ENCODE measurements around the gene PDGFB. TPM values are rescaled to one million over a fixed set of nuclear protein-coding genes. Genes with fewer than 3 reads are reported as not detected.

Gene PDGFB
- total RNA-seq, 1 donor from 2014 or later, result 79.6 TPM

DNA sequence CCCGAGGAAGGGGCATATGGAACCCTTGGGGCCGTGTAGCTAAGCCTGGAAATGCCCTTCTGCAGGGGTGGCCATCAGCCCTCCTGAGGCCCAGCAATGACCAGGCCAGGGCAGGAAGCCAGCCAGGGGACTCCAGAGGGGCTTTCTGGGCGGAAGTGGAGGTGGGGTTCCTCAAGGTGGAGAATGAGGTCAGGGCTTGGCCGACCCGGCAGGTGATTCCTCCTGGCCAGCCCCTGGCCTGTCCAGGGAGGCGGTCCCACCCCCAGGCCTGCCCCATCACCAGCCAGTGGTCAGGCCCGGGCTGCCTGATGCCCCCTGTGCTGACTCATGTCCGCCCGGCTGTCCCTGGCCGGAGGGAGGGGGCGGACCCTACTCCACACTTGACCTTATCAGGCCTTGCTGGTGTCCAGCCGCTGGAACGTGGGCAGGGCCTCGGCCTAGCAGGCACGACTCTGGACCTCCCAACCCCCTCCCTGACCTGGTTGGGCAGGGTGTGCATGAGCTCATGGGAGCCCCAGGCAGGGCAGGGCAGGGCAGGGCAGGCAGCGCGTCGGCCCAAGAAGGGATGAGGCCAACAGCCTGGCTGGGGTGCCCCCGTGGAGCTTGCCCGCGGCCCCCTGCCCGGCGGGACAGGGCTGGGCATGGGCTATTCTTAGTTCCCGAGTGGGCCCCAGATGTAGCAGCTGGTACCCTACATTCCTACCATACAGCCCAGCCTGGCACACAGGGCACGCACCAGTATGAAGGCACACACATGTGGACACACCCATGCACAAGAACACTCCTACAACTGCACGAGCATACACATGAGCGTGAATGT is 38.8 kb upstream of the PDGFB start:
- TF ChIP-seq, protein P1, sequence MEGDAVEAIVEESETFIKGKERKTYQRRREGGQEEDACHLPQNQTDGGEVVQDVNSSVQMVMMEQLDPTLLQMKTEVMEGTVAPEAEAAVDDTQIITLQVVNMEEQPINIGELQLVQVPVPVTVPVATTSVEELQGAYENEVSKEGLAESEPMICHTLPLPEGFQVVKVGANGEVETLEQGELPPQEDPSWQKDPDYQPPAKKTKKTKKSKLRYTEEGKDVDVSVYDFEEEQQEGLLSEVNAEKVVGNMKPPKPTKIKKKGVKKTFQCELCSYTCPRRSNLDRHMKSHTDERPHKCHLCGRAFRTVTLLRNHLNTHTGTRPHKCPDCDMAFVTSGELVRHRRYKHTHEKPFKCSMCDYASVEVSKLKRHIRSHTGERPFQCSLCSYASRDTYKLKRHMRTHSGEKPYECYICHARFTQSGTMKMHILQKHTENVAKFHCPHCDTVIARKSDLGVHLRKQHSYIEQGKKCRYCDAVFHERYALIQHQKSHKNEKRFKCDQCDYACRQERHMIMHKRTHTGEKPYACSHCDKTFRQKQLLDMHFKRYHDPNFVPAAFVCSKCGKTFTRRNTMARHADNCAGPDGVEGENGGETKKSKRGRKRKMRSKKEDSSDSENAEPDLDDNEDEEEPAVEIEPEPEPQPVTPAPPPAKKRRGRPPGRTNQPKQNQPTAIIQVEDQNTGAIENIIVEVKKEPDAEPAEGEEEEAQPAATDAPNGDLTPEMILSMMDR (conservative IDR thresholded peaks at IDR 0.05; ENCODE audit: low read depth, low read length), result no peak
- DNase-seq (ENCODE audit: low read depth), result no peak
- H3K4me3 ChIP-seq (ENCODE audit: low read depth, low read length), result no peak overlapping the region

DNA sequence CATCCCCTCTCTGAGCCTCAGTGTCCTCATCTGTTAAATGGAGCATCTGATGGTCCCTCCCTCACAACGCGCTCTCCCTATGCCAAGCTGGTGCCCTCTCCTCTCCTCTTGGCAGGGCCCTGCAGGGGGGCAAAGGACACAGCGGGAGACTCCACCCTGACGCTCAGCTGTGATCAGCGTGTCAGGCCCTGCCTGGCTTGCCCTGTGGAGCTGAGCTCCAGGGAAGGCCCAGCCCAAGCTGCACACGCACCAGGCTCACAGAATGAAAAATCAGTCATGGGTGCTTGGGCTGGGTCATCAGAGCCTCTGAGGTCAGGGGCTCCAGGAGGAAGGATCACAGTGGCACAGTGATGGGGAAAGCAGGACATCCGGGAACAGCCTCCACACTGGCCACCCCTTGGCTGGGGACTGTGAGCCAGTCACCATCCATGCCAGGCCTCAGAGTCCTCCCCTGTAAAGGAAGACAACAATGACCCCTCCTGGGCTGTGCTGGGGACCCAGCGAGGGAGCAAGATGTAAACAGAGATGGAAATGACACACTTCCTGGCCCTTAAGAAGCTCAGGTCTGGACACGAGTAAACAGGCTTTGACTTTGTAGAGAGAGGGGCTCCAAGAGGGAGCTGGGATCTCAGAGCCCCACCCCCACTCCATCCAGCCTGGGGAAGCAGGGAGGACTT is 38.0 kb upstream of the PDGFB start:
- TF ChIP-seq, protein P1 (conservative IDR thresholded peaks at IDR 0.05; ENCODE audit: low read depth, low read length), result peak; percentile 27
- DNase-seq (ENCODE audit: low read depth), result no peak
- no peak overlapping the region for H3K4me3 ChIP-seq (ENCODE audit: low read depth, low read length)

DNA sequence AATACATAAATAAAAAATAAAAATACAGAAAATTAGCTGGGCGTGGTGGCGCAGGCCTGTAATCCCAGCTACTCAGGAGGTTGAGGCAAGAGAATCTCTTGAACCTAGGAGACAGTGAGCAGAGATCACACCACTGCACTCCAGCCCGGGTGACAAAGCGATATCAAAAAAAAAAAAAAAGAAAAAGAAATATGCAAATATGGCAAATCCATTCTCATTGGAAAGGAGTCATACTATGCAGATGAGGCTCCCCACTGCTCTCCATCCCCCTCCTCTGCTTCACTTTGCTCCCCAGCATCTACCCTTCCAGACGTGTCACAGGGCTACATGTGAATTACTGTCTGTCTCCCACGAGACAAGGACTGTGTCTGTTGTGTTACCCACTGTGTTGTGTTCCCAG is 36.3 kb upstream of the PDGFB start:
- TF ChIP-seq, protein P1 (conservative IDR thresholded peaks at IDR 0.05; ENCODE audit: low read depth, low read length), result no peak
- no peak overlapping the region for H3K4me3 ChIP-seq (ENCODE audit: low read depth, low read length)
- DNase-seq (ENCODE audit: low read depth), result no peak

DNA sequence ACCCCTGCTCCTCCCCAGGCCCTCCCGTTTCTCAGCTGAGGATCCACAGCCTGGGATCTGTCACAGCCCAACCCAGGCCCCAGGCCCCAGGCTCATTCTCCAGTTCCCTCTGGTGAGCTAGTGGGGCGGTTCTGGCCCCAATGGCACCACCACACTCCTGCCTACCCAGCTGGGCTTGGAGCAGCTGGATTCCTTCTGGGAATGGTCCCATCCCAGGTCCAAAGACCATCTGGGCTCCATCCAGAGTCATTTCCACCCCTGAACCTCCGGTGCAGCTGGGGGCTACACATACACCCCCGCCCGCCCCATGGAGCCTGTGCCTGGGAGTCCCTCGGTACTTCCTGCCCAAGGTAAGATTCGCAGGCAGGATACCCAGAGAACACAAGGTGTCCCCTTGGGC is 35.5 kb upstream of the PDGFB start:
- no peak for DNase-seq (ENCODE audit: low read depth)
- TF ChIP-seq, protein P1 (conservative IDR thresholded peaks at IDR 0.05; ENCODE audit: low read depth, low read length), result no peak
- no peak overlapping the region for H3K4me3 ChIP-seq (ENCODE audit: low read depth, low read length)

DNA sequence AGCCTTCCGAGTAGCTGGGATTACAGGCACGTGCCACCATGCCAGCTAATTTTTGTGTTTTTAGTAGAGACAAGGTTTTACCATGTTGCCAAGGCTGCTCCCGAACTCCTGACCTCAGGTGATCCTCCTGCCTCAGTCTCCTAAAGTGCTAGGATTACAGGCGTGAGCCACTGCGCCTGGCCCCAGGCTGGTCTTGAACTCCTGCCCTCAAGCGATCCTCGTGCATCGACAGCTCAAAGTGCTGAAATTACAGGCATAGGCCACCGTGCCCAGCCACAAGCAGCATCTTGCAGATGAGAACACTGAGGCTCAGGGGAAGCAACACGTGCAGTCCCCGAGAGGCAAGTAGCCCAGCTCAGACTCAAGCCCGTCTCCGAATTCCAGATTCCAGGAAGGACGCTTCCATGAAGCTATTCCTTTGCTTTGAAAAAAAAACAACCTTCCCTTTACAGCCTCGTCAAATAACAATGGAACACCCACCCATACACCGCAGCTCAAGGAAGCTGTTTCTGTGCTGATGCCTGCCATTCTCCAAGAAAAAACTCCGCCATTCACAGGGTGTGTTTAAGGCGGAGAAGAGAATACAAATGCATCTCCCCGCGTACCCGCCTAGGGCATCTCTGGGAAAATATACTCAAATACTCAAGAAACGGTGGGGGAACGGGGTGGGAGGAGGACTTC is 34.5 kb upstream of the PDGFB start:
- no peak for DNase-seq (ENCODE audit: low read depth)
- H3K4me3 ChIP-seq (ENCODE audit: low read depth, low read length), result no peak overlapping the region
- TF ChIP-seq, protein P1 (conservative IDR thresholded peaks at IDR 0.05; ENCODE audit: low read depth, low read length), result no peak

DNA sequence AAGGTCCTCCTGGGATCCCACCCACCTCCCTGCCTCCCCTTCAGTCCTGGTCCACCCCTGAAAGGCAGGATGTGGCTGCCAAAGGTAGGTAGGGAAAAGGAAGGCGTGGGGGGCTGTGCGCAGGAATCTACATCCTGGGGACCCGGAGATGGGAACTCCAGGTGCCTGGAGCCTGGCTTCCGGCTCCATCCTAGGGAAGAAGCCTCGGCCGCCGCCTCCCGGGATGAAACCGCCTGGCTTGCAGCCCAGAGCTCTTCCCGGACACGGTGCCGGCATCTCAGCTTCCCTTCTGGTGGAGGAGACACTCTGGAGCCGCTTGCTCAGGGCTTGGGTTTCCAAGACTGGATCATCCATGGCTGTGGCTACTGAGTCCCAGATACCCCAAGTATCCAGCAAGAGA is 33.3 kb upstream of the PDGFB start:
- H3K4me3 ChIP-seq (ENCODE audit: low read depth, low read length), result no peak overlapping the region
- DNase-seq (ENCODE audit: low read depth), result no peak
- TF ChIP-seq, protein P1 (conservative IDR thresholded peaks at IDR 0.05; ENCODE audit: low read depth, low read length), result no peak
